ENCODE data around the gene PNPT1.

Gene PNPT1

DNA sequence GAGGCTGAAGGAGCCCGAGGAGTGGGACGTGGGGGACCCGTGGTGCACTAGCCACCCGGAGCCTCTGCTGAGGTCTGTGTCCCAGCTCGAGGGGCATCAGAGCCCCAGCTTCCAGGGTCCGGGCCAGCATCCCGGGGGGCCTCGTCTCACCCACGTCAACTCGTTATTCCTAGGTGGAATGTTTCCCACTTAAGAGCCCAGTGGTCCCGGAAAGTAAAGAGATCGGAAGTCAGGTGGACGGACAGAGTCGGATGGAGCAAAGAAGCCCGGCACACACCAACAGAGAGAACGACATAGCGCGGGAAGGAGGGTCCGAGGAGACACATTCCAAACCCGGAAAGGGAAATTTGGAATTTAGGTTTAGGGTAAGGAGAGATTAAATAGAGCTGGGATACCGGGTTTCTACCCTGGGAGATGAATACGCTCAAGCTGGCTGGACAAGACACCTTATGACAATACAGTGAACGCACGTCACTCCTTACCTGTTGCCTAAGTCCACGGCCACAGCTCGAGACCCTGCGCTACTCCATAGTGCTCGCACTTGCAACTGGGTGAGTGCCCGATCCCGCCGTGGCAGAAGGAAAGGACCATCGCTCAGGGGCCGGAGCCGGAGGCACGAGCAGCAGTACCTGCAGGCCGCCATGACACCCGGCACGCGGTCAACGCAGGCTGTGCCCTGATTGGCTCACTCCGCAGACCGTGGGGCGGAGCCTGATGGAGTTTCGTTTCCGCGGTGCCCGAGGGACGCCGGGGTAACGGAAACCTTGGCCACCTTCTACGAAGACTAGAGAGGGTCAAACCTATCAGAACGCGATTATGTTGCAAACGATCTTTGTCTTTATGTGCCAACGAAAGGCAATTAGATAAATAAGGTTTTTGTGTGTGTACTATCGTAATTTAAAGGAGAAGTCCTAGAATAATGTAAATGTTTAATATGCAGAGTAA, at the start of gene PNPT1 (continued):
- TF ChIP-seq, protein P1, sequence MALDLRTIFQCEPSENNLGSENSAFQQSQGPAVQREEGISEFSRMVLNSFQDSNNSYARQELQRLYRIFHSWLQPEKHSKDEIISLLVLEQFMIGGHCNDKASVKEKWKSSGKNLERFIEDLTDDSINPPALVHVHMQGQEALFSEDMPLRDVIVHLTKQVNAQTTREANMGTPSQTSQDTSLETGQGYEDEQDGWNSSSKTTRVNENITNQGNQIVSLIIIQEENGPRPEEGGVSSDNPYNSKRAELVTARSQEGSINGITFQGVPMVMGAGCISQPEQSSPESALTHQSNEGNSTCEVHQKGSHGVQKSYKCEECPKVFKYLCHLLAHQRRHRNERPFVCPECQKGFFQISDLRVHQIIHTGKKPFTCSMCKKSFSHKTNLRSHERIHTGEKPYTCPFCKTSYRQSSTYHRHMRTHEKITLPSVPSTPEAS (tag by site-specific recombination; IDR thresholded peaks at IDR 0.05) = peak; percentile 63; the same call in 1 of the 2 replicates
- TF ChIP-seq, protein P2, sequence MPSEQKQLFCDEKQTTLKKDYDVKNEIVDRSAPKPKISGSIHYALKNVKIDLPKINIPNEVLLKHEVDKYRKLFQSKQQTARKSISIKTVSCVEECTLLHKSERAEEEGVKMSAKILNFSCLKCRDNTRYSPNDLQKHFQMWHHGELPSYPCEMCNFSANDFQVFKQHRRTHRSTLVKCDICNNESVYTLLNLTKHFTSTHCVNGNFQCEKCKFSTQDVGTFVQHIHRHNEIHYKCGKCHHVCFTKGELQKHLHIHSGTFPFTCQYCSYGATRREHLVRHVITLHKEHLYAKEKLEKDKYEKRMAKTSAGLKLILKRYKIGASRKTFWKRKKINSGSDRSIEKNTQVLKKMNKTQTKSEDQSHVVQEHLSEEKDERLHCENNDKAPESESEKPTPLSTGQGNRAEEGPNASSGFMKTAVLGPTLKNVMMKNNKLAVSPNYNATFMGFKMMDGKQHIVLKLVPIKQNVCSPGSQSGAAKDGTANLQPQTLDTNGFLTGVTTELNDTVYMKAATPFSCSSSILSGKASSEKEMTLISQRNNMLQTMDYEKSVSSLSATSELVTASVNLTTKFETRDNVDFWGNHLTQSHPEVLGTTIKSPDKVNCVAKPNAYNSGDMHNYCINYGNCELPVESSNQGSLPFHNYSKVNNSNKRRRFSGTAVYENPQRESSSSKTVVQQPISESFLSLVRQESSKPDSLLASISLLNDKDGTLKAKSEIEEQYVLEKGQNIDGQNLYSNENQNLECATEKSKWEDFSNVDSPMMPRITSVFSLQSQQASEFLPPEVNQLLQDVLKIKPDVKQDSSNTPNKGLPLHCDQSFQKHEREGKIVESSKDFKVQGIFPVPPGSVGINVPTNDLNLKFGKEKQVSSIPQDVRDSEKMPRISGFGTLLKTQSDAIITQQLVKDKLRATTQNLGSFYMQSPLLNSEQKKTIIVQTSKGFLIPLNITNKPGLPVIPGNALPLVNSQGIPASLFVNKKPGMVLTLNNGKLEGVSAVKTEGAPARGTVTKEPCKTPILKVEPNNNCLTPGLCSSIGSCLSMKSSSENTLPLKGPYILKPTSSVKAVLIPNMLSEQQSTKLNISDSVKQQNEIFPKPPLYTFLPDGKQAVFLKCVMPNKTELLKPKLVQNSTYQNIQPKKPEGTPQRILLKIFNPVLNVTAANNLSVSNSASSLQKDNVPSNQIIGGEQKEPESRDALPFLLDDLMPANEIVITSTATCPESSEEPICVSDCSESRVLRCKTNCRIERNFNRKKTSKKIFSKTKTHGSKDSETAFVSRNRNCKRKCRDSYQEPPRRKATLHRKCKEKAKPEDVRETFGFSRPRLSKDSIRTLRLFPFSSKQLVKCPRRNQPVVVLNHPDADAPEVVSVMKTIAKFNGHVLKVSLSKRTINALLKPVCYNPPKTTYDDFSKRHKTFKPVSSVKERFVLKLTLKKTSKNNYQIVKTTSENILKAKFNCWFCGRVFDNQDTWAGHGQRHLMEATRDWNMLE (tag by site-specific recombination; conservative IDR thresholded peaks at IDR 0.05; ENCODE audit: low read depth) = peak; percentile 66
- TF ChIP-seq SETDB1 (IDR thresholded peaks at IDR 0.05; ENCODE audit: insufficient read length, low read length) = peak; percentile 54
- no peak for TF ChIP-seq ZNF146 (tag by site-specific recombination; IDR thresholded peaks at IDR 0.05)
- peak; percentile 86 for TF ChIP-seq YY2 (tag by site-specific recombination; IDR thresholded peaks at IDR 0.05)
- peak; percentile 62 for TF ChIP-seq SP3 (tag by site-specific recombination; IDR thresholded peaks at IDR 0.05)
- no peak for TF ChIP-seq ZSCAN23 (tag by site-specific recombination; IDR thresholded peaks at IDR 0.05)
- TF ChIP-seq, protein P3, sequence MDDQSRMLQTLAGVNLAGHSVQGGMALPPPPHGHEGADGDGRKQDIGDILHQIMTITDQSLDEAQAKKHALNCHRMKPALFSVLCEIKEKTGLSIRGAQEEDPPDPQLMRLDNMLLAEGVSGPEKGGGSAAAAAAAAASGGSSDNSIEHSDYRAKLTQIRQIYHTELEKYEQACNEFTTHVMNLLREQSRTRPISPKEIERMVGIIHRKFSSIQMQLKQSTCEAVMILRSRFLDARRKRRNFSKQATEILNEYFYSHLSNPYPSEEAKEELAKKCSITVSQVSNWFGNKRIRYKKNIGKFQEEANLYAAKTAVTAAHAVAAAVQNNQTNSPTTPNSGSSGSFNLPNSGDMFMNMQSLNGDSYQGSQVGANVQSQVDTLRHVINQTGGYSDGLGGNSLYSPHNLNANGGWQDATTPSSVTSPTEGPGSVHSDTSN (CRISPR knock-in tag; IDR thresholded peaks at IDR 0.05) = 0 out of 2 replicates have a peak, but pooled peaks have one; percentile 50
- TF ChIP-seq, protein P4, sequence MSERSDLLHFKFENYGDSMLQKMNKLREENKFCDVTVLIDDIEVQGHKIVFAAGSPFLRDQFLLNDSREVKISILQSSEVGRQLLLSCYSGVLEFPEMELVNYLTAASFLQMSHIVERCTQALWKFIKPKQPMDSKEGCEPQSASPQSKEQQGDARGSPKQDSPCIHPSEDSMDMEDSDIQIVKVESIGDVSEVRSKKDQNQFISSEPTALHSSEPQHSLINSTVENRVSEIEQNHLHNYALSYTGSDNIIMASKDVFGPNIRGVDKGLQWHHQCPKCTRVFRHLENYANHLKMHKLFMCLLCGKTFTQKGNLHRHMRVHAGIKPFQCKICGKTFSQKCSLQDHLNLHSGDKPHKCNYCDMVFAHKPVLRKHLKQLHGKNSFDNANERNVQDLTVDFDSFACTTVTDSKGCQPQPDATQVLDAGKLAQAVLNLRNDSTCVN (tag by site-specific recombination; optimal IDR thresholded peaks at IDR 0.05) = peak; percentile 73
- TF ChIP-seq ZNF169 (tag by site-specific recombination; IDR thresholded peaks at IDR 0.05) = no peak
- peak; percentile 63 for TF ChIP-seq SP2 (tag by site-specific recombination; IDR thresholded peaks at IDR 0.05)
- TF ChIP-seq ZNF521 (tag by site-specific recombination; IDR thresholded peaks at IDR 0.05) = no peak
- 0 out of 2 replicates have a peak, but pooled peaks have one; percentile 31 for TF ChIP-seq ZBTB8A (tag by site-specific recombination; IDR thresholded peaks at IDR 0.05)
- no peak for TF ChIP-seq BCL11A (tag by site-specific recombination; IDR thresholded peaks at IDR 0.05; ENCODE audit: low read depth)
- 0 out of 2 replicates have a peak, but pooled peaks have one; percentile 25 for TF ChIP-seq ZBTB20 (tag by site-specific recombination; IDR thresholded peaks at IDR 0.05)
- TF ChIP-seq ZBTB17 (tag by site-specific recombination; IDR thresholded peaks at IDR 0.05) = peak; percentile 79
- TF ChIP-seq ZNF596 (tag by site-specific recombination; IDR thresholded peaks at IDR 0.05) = no peak
- peak; percentile 85 for TF ChIP-seq YY1 (tag by site-specific recombination; IDR thresholded peaks at IDR 0.05)
- peak; percentile 73; the same call in 1 of the 2 replicates for TF ChIP-seq ZFP69B (tag by site-specific recombination; IDR thresholded peaks at IDR 0.05)
- peak; percentile 95 for TF ChIP-seq SCRT2 (tag by site-specific recombination; IDR thresholded peaks at IDR 0.05)
- TF ChIP-seq, protein P5, sequence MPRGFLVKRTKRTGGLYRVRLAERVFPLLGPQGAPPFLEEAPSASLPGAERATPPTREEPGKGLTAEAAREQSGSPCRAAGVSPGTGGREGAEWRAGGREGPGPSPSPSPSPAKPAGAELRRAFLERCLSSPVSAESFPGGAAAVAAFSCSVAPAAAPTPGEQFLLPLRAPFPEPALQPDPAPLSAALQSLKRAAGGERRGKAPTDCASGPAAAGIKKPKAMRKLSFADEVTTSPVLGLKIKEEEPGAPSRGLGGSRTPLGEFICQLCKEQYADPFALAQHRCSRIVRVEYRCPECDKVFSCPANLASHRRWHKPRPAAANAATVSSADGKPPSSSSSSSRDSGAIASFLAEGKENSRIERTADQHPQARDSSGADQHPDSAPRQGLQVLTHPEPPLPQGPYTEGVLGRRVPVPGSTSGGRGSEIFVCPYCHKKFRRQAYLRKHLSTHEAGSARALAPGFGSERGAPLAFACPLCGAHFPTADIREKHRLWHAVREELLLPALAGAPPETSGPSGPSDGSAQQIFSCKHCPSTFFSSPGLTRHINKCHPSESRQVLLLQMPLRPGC (tag by site-specific recombination; IDR thresholded peaks at IDR 0.05) = no peak
- peak; percentile 73 for TF ChIP-seq ZNF335 (tag by site-specific recombination; conservative IDR thresholded peaks at IDR 0.05)
- TF ChIP-seq, protein P6, sequence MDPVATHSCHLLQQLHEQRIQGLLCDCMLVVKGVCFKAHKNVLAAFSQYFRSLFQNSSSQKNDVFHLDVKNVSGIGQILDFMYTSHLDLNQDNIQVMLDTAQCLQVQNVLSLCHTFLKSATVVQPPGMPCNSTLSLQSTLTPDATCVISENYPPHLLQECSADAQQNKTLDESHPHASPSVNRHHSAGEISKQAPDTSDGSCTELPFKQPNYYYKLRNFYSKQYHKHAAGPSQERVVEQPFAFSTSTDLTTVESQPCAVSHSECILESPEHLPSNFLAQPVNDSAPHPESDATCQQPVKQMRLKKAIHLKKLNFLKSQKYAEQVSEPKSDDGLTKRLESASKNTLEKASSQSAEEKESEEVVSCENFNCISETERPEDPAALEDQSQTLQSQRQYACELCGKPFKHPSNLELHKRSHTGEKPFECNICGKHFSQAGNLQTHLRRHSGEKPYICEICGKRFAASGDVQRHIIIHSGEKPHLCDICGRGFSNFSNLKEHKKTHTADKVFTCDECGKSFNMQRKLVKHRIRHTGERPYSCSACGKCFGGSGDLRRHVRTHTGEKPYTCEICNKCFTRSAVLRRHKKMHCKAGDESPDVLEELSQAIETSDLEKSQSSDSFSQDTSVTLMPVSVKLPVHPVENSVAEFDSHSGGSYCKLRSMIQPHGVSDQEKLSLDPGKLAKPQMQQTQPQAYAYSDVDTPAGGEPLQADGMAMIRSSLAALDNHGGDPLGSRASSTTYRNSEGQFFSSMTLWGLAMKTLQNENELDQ (tag by site-specific recombination; IDR thresholded peaks at IDR 0.05; ENCODE audit: low read depth) = no peak
- TF ChIP-seq ZFP37 (tag by site-specific recombination; IDR thresholded peaks at IDR 0.05) = no peak

Measured in HEK293 (cell line).